GM23338 (cell line): ENCODE results near the gene RASSF4. TPM values are rescaled to one million over a fixed set of nuclear protein-coding genes. Genes with fewer than 3 reads are reported as not detected.

Experiments
- ATAC-seq: fragments of 200-7000 bp; cut with Tn5 transposase; 3 replicates; pipeline ENCODE4 v1.9.1; 2020
- DNase-seq: peaks from one replicate; pipeline ENCODE4 v3.0.0-alpha.2; 2015; ENCODE audit warnings: low spot score
- H2AFZ ChIP-seq: fragments of 200-600 bp; sonication (generic); 2 replicates; pipeline ENCODE4 v1.8.0; 2016; ENCODE audit warnings: antibody characterized with exemption, mild to moderate bottlenecking, moderate library complexity
- H3F3A ChIP-seq: fragments of 200-600 bp; sonication (generic); replicated peaks from 2 replicates; pipeline ENCODE4 v1.8.0; 2017; ENCODE audit warnings: antibody characterized with exemption, mixed run types, low read depth
- H3K27ac ChIP-seq: fragments of 200-600 bp; sonication (generic); 2 replicates; pipeline ENCODE4 v1.6.1; 2016; ENCODE audit warnings: low read depth
- H3K27me3 ChIP-seq: fragments of 200-600 bp; sonication (generic); 2 replicates; pipeline ENCODE4 v1.8.0; 2016; ENCODE audit warnings: mild to moderate bottlenecking, mixed run types, moderate library complexity; ENCODE audit not compliant: insufficient read depth
- H3K36me3 ChIP-seq: fragments of 200-600 bp; sonication (generic); 2 replicates; pipeline ENCODE4 v1.8.0; 2016; ENCODE audit warnings: mild to moderate bottlenecking; ENCODE audit not compliant: insufficient read depth
- H3K4me1 ChIP-seq: fragments of 200-600 bp; sonication (generic); 2 replicates; pipeline ENCODE4 v1.8.0; 2016; ENCODE audit warnings: mild to moderate bottlenecking, moderate library complexity; ENCODE audit not compliant: insufficient read depth
- H3K4me2 ChIP-seq: fragments of 200-600 bp; sonication (generic); 2 replicates; pipeline ENCODE4 v1.7.1; 2017; ENCODE audit warnings: mixed run types
- H3K4me3 ChIP-seq: fragments of 200-600 bp; sonication (generic); 2 replicates; pipeline ENCODE4 v1.6.1; 2016; ENCODE audit warnings: mixed run types
- H3K79me2 ChIP-seq: fragments of 200-600 bp; sonication (generic); replicated peaks from 2 replicates; pipeline ENCODE4 v1.8.0; 2017; ENCODE audit warnings: mild to moderate bottlenecking; ENCODE audit not compliant: insufficient read depth
- H3K9me2 ChIP-seq: fragments of 200-600 bp; sonication (generic); 2 replicates; pipeline ENCODE4 v1.8.0; 2017; ENCODE audit not compliant: insufficient read depth
- H4K20me1 ChIP-seq: fragments of 200-600 bp; sonication (generic); replicated peaks from 2 replicates; pipeline ENCODE4 v1.8.0; 2017; ENCODE audit warnings: mild to moderate bottlenecking; ENCODE audit not compliant: insufficient read depth
- H3K27ac Mint-ChIP-seq: 2 replicates; pipeline ENCODE4 v1.8.0; 2020; ENCODE audit warnings: inconsistent platforms, mild to moderate bottlenecking, moderate library complexity, mixed read lengths
- H3K27me3 Mint-ChIP-seq: 3 replicates; pipeline ENCODE4 v1.8.0; 2022; ENCODE audit warnings: low read depth, mild to moderate bottlenecking, moderate library complexity, mixed read lengths, inconsistent platforms; ENCODE audit not compliant: insufficient read depth, poor library complexity
- H3K36me3 Mint-ChIP-seq: 3 replicates; pipeline ENCODE4 v1.8.0; 2021; ENCODE audit warnings: low read depth, mild to moderate bottlenecking, inconsistent platforms, moderate library complexity, mixed read lengths
- H3K4me1 Mint-ChIP-seq: 3 replicates; pipeline ENCODE4 v1.8.0; 2020; ENCODE audit warnings: mild to moderate bottlenecking, inconsistent platforms, mixed read lengths
- H3K4me3 Mint-ChIP-seq: 3 replicates; pipeline ENCODE4 v1.8.0; 2021; ENCODE audit warnings: moderate library complexity, mild to moderate bottlenecking, inconsistent platforms, mixed read lengths
- H3K9me3 Mint-ChIP-seq: 3 replicates; pipeline ENCODE4 v1.8.0; 2020; ENCODE audit warnings: moderate library complexity, mild to moderate bottlenecking, inconsistent platforms, mixed read lengths
- ETS1 ChIP-seq: IDR thresholded peaks from 2 replicates; pipeline ENCODE4 v1.6.1; 2016; ENCODE audit warnings: antibody characterized with exemption
- EZH2phosphoT487 ChIP-seq: fragments of 200-600 bp; sonication (generic); IDR thresholded peaks from one replicate; pipeline ENCODE4 v1.8.1; 2018; ENCODE audit warnings: antibody characterized with exemption; ENCODE audit not compliant: unreplicated experiment
- NANOG ChIP-seq: IDR thresholded peaks from 2 replicates; pipeline ENCODE4 v1.6.1; 2016; ENCODE audit warnings: antibody characterized with exemption, borderline replicate concordance
- POLR2AphosphoS5 ChIP-seq: IDR thresholded peaks from 2 replicates; pipeline ENCODE4 v1.6.1; 2016; ENCODE audit warnings: antibody characterized with exemption, low read depth
- STAT1 ChIP-seq: IDR thresholded peaks from one replicate; pipeline ENCODE4 v1.6.1; 2016; ENCODE audit warnings: antibody characterized with exemption; ENCODE audit not compliant: unreplicated experiment
- ZNF114 ChIP-seq: fragments of 250-450 bp; sonication (Bioruptor Pico); IDR thresholded peaks from 2 replicates; pipeline ENCODE4 v1.5.0; 2020; ENCODE audit warnings: mild to moderate bottlenecking, moderate library complexity
- ZNF462 ChIP-seq: fragments of 250-450 bp; sonication (Bioruptor Pico); IDR thresholded peaks from 2 replicates; pipeline ENCODE4 v1.5.0; 2020; ENCODE audit warnings: mild to moderate bottlenecking, moderate library complexity
- polyA plus RNA-seq: library from polyadenylated mRNA; unstranded; fragments of >200 nt; fragmentation: Nextera tagmentation; extraction: Ambion mirVana; gene quantifications from 2 replicates; pipeline ENCODE4 v1.2.1, GENCODE V29; 2016
- total RNA-seq: library from RNA; depleted of rRNA; stranded (reverse); fragments of >200 nt; shearing (Covaris generic); gene quantifications from 2 replicates; pipeline ENCODE4 v1.2.3, GENCODE V29; 2014

Gene RASSF4
- total and polyA plus RNA-seq, 2 experiments from 2014 or later: 12.4 to 13.6 TPM

GRCh38 chr10:45000138-45000751 is 40.6 kb downstream of the RASSF4 start:
- Histone ChIP-seq H3K36me3 (no peaks in the 10 kb centered on the region), H3K27me3 (no peaks in the 10 kb centered on the region), H2AFZ (peak overlapping the region; percentile 99), H3K4me1 (peaks cover 17% of the 10 kb centered on the region), H3K79me2 (peaks cover 37% of the 10 kb centered on the region), H3K27ac (peak overlapping the region; percentile 56; the same call in 1 of the 2 replicates), H3K9me2 (no peaks in the 10 kb centered on the region), H4K20me1 (peaks cover 4% of the 10 kb centered on the region), H3K4me3 (peak overlapping the region; percentile 83), H3K4me2 (peak overlapping the region; percentile 93), H3F3A (no peaks in the 10 kb centered on the region)
- H3K4me1 Mint-ChIP-seq: peaks cover 31% of the 10 kb centered on the region
- H3K27ac Mint-ChIP-seq: peak overlapping the region; percentile 90
- peak; percentile 25 for ATAC-seq
- peak; percentile 21 for DNase-seq
- H3K4me3 Mint-ChIP-seq: peak overlapping the region; percentile 82
- H3K36me3 Mint-ChIP-seq: peaks cover 33% of the 10 kb centered on the region
- TF ChIP-seq EZH2phosphoT487 (no peak), ZNF462 (no peak), NANOG (no peak), ZNF114 (CRISPR knock-in tag) (no peak), POLR2AphosphoS5 (no peak), STAT1 (no peak), ETS1 (no peak)
- peaks cover 12% of the 10 kb centered on the region for H3K27me3 Mint-ChIP-seq
- H3K9me3 Mint-ChIP-seq: peaks cover 18% of the 10 kb centered on the region
